ENCODE results near the gene GTF3C1.

GTF3C1 gene

DNA sequence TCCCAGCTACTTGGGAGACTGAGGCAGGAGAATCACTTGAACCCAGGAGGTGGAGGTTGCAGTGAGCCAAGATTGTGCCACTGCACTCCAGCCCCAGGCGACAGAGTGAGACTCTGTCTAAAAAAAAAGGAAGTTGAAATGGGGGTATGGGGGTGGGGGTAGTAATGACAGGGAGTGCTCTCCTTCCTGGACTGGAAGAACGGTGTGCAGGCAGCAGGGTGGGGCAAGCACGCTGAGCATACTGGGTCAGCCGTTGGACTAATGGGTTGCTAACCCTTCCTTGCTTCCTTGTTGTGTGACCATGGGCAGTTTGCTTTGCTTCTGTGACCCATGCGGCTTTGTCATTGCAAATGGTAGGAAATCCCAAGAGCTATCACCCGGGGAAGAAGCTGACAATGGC is 16.7 kb upstream of the GTF3C1 start:
- no peak for FAIRE-seq

DNA sequence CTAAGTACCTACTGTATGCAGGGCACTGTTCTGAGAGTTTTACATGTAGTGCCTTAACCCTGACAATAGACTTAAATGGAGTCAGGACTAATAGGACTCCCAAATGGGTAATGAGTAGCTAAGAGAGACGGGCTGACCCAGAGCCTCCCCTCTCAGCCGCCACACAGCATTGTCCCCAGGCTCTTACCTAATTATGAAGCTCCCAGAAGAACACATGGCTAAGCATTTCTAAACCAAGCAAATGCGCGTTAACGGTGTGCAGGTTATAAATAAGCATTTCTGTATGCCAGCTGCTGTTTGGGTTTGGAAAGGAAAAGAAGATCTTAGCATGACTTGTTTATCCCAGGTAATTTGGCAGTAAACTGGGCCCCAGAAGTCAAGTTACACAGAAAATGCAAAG is 14.5 kb upstream of the GTF3C1 start:
- FAIRE-seq: no peak

DNA sequence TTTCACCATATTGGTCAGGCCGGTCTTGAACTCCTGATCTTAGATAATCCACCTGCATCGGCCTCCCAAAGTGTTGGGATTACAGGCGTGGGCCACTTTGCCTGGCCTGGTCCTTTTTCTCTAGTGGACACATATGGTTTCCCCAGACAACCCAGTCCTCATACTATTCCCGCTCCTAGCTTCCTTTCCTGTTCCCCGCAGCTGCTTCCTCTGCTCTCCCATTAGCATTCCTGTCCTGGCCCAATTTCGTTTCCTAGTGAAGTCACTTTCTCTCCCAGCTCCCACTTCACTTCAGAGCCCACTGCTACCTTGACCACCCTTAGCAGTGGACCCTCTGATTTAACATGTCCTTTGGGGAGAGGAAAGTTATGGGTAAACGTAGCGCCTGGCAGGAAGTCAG is 11.5 kb upstream of the GTF3C1 start:
- no peak for FAIRE-seq

DNA sequence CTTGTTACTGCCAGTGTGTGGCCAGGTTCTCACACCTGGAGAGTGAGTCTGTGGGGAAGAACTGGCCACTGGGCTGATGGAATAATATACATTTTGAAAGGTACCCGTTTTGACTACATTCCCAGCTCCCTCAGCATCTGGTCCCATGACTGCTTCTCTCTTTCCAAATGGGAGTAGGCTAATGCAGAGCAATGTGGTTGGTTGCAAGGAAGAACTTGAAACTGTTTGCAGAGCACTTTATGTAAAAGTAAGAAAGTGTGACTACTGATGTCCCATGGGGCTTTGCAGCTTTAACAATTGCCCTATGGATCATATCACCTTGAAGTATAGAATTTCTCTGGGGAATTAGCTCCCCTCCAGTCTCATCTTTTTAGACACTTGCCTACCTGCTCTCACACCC is 9.2 kb upstream of the GTF3C1 start:
- FAIRE-seq: no peak

DNA sequence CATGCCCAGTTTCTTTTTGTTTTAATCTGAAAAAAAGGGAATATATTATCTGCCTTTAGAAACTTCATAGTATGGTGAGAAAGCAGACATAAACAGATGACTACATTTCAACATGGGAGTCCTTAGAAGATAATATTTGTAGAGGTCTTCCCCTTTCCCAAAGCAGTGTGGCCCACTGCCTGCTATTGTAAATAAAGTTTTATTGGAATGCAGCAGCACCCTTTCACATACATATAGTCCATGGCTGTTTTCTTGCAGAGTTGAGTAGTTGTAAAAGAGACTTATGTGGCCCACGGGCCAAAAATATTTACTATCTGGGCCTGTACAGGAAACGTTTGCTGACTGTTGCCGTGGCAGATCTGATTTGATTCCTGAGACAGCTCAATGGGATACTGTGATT is 8.7 kb upstream of the GTF3C1 start:
- no peak for FAIRE-seq

DNA sequence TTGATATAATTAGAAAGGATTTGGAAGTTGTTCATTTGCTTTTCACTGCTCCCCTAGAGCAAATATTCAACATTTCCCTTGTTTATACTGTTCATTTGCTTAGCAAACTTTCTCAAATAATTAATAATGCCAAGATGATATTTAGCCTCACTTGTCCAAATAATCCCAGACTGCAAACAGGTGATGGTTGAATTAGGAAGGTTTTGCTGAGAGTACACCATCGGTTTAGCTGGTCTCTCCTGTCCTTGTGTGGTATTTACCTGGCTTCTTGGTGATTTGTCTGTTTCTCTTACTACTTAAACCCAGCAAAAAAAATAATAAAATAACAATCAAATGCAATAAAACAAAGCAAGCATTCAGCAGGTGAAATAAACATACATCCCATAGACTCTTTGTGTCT is 6.8 kb upstream of the GTF3C1 start:
- FAIRE-seq: no peak

DNA sequence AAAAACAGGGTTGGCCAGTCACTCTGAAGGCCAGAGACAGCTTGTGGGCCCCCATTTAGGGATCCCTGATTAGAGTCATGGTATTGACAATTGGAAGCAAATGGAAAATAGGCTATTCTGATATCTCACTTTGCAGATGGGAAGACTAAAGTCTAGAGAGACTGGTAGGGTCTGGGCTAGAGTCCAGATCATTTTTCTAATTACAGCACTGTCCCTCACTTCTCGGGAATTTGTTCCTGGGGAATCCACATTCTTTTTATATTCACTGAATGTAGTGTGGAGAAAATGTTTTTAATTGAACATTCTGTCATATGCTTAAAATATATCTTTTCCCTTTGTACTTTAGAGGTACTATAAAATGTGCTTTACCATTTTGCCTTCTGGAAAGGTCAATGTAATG is 1.3 kb upstream of the GTF3C1 start:
- no peak for FAIRE-seq

DNA sequence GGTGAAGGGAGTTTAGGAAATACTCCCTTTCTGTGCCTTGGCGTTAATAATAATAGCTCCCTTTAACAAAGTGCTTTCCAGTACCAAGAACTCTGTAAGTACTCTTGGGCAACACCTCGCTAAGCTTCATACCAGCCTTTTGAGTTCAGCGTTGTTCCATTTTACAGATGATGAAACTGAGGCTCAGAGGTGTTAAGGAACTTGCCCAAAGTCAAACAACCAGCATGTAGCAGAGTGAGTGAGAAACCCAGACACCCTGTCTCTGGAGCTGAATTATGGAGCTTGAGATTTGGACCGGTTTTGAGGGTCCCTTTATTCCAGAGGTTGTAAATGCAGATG is 838 bp upstream of the GTF3C1 start:
- no peak for FAIRE-seq

DNA sequence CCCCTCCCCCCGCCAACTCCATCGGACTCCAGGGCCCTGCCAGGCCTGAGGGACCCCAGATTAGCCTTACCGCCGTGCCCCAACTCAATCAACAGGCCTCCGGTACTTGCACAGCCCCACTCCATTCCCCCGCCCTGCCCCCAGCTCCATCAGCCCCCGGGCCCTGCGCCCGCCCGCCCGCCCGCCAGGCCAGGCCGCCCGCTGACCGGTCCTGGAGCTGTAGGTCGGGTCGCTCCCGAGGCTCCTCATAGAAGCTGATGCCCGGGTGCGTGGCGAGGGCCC is 308 bp downstream of the GTF3C1 start:
- no peak for FAIRE-seq

DNA sequence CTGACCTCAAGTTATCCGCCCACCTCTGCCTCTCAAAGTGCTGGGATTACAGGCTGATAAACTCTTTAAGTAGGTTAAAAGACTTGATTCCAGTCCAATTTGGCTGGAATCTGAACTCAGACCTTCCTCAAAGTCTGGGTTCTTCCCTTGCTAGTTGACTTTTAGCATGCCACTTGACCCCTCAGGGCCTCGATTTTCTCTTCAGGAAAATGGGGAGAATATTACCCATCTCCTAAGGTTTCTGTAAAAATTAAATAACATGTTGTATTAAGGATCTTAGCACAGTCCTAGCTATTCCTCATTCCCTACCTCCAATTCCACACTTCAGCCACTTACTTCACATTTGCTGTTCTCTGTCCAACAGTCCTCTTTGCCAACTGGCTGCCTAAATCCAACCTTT is 1.9 kb downstream of the GTF3C1 start:
- FAIRE-seq: no peak

DNA sequence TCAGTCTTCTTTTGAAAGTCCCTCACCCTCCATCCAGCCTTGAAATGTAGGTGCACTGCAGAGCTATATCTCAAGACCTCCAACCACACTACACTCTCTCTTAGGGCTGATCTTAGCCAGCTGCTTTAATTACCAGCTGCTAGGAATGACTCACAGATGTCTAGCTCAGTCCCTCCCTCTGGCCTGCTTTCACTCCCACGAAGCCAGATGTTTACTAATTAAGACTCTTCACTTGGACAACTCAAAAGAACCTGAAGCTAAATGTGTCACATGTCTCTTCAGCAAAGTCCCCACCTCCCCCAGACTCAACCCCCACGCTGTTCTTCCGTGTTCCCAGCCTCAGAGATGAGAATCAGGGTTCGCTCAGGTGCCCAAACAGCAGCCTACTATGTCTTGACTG is 2.6 kb downstream of the GTF3C1 start:
- no peak for FAIRE-seq

DNA sequence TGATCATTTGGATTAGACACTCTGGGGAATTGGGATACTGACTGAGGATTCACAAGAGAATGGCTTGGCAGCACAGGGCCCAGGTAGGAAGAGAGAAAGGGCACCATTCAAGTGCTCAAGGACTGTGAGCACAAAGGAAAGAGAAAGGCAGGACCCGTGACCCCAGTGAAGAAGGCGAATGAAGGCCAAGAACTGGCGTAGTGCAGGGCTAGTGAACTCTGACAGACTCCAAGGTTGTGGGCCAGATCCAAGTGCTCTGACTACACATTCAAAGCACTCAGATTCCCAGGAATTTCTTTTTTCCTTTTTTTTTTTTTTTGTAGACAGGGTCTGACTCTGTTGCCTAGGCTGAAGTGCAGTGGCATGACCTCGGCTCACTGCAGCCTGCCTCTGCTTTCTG is 5.0 kb downstream of the GTF3C1 start:
- no peak for FAIRE-seq

DNA sequence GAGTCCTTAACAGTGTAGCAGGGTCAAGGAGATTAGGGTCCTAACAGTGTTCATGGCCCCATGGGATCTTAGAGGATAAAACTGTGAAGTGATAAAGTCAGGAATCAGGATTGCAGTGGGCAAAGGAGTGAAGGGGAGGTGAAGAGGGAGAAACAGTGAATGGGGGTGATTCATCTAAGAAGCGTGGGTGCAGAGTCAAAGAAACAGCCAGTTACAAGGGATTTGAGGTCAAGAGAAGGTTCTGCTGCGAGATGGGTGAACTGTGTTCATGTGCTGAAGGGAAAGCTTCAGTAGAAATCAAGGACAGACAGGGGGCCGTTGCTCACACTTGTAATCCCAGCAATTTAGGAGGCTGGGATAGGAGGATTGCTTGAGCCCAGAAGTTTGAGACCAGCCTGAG is 5.9 kb downstream of the GTF3C1 start:
- no peak for FAIRE-seq

DNA sequence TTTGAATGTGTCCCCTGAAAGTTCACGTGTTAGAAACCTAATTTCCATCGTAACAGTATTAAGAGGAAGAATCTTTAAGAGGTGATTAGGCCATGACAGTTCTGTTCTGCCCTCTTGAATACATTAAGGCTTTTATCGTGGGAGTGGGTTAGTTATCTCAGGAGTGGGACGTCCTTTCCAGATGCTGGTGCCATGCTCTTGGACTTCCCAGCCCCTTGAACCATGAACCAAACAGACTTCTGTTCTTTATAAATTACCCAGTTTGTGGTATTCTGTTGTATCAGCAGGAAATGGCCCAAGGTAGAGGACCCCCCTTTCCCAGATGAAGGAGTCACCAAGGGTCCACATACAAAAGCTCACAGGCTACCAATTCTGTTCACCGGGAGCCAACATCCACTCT is 10.1 kb downstream of the GTF3C1 start:
- FAIRE-seq: no peak

DNA sequence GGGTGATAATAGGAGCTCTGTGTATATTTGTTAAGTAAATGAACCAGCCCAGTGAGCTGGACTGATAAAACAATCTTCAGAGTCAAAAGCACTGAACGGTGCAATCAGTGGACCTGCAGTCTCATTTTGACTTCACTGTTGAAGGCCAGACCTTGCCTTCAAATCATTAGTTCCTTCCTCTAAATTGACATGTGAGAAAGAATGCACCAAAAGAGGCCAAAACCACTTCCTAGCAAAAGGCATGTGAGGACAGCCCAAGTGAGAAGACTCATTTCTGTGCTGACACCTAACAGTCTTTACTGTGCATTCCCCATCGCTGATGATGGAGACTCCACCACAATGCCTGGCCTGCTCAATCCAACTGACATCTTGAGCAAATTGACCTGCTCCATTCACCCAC is 10.6 kb downstream of the GTF3C1 start:
- FAIRE-seq: no peak

DNA sequence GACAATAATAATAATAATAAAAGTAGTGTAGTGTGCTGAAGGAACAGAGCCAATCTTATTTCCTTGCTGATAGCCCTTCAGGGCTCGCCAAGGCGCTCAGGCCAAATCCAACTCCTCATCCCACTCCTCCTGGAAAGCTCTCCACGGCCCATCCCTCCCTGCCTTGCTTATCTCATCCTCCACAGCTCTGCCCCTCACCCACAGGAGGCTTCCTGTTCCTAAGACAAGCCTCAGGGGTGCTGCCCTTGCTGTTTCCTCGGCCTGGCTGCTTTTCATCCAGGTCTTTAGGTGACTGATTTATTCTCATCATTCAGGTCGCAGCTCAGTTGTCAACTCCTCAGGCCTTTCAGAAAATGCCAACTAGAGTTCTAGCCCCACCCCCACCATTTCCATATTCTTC is 11.2 kb downstream of the GTF3C1 start:
- no peak for FAIRE-seq

DNA sequence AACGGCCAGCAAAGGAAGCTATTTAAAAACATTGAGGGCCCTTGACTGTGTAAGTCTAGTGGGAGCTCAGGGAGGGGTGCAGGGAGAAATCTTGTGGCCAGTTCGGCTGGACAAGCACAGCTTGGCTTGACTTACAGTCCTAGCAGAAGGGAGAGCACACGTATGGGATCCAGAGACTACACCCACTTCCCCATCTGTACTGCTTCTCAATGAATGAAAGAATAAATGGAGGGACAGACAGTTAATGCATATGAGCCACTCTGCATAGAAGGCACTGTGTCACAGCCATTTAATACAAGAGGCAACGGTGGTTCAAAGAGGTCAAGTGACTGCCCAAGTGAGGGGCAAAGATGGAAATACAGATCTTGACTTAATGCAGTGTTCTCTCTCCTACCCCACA is 15.5 kb downstream of the GTF3C1 start:
- no peak for FAIRE-seq

DNA sequence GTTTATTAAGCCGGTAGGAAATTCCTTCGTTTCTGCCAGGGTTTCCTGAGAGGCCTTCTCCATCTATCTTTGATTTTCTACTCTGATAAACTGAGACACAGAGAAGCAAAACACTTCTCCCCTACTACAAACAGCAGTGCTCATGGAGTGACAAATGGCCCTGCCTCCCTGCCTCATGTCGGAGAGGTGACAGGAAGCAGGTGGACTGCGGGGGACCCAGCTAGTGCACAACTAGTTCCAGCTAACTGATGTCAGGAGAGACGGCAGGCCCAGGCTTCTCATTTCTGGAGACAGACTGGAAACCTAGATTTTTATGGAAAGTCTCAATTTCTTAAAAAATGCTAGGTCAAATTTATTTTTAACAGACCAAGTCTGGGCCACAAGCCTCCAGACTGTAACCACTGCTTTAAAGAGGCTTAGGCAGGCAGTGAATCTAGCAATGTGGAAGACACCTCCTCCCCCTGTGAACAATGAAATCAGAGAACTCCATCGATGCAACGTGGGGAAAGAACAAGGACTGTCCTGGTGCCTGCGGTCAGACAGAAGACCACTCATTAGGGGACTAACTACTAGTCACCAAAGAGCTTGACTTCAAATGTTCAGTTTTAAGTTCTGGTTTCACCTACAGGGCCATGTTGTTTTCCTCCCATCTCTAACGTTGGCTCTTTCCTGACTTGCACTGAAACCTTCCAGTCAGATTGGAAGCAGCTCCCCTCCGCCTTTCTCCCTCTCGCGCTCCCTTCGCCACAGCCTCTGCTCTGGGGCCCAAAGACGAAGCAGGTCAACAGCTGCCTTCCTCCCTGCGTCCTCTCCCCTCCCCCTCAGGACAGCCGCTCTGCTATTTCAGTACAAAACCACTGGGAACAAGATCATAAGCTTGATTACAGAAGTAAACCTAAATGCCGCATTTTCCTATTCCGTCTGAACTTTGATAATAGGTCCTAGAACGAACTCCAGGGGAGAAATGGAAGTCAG is 17.6 kb downstream of the GTF3C1 start:
- FAIRE-seq: no peak

DNA sequence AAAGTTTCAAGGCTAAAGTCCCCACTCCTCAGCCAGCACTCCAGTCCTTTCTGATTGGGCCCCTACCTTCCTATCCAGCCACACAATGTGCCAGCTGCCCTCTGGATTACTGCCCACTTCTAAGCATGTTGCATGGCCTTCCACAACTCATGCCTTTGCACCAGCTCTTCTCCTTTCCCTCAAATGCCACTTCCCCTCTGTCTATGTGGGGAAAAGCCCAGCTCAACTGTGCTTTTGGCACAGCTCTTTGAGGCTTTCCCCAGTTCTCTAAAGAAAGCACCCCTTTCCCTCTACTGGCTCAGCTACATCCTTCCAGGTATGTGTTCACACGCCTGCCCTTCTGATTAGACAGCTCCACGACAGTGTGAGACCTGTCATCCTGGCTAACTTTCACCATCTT is 18.5 kb downstream of the GTF3C1 start:
- no peak for FAIRE-seq

DNA sequence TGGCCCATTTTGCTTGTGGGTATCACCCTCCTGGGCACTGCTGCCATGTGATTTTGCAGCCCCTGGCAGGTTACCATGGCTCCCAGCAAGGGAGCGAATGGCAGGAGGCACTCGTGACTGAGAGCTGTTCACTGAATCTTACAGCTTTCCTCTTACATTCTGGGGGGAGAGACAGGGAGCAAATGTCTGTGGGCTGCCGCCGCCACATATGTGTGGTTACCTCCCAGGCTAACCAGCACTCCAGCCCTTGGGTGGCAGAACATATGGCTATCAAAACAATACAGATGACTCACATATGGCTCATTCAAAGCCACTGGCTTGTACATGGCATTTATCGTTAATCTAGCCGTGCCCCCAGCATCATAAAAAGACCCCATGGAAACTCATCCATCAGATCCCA is 19.8 kb downstream of the GTF3C1 start:
- no peak for FAIRE-seq

DNA sequence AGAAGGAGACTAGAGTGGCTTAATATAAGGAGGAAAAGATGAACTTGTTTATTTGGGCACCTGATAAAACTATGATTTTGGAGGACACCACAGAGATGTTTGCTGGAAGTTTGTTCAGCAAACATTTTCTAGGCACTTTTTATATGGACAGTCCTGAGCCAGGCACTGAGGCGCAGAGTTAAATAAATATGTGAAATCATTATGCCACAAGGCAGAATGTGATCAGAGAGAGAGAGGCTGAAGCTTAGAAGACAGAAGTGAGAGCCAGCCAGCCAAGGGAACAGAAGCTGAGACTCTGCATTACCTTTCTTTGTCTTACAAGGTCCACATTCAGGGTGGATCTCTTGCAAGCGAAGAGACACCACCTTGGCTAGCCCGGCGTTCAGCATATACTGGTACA is 21.4 kb downstream of the GTF3C1 start:
- FAIRE-seq: no peak

DNA sequence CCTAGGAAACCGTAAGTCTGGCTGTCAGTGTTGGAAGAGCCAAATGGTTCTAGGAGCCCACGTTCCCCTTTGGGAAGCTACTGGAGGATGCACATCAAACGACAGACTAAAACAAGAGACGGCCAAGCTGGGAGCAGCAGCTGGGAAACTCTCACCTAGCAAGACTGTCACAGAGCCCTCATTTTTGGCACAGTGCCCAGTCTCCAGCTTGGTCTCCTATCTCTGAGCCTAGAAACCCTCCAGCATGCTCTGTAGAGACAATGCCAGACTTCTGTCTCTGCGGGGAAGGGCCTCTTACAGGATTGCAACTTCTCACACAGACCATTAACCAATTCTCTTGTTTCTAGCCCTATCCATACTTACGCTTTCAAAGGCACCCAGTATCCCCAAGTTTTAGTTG is 23.5 kb downstream of the GTF3C1 start:
- no peak for FAIRE-seq

DNA sequence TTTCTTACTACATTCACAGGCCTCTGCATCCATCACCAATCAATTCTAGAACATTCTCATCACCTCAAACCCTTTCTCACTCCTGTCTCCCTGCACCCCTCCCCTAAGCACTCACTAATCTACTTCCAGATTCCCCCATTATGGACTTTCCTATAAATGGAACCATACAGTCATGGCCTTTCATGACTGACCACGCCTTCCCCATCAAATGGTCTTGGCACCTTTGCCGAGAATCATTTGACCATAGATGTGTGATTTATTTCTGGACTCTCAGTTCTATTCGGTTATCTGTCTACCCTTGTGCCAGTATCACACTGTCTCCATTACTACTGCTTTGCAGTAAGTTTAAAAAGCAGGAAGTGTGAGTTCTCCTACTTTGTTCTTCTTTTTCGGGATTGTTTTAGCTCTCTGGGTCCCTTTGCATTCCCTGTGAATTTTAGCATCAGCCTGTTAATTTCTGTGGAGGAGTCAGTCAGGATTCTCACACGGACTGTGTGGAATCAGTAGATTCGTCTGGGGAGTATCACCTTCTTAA is 27.5 kb downstream of the GTF3C1 start:
- FAIRE-seq: no peak

DNA sequence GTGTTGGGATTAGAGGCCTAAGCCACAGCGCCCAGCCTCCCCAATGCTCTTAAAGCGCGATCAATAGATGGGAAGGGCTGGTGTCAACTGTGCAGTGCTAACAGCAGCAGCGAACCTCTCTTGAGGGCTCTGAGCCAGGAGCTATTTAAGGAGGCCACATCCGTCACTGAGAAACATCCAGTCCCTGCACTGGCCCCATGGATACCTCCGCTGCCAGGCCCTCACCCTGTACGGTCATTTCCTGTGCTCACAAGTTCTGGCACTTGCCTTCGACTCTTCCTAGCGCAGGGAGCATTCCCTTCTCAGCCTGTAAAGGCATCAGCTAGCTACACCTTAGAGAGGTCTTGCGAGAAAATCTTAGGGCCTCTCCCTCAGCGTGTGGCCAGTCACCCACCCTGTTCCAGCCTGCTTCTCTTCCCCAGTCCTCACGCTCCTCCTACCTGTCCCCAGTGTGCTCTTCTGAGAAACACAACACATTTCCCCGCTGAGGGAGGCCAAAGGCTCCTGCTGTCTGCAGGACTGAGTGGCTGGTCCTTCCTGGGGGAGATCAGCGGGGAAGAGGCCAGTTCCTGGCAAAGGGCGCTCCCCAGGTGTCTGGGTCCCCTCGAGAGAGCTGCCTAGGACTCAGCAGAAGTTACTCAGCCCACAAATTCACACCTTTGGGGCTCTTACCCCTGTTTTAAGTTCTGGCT is 28.6 kb downstream of the GTF3C1 start:
- FAIRE-seq: no peak

DNA sequence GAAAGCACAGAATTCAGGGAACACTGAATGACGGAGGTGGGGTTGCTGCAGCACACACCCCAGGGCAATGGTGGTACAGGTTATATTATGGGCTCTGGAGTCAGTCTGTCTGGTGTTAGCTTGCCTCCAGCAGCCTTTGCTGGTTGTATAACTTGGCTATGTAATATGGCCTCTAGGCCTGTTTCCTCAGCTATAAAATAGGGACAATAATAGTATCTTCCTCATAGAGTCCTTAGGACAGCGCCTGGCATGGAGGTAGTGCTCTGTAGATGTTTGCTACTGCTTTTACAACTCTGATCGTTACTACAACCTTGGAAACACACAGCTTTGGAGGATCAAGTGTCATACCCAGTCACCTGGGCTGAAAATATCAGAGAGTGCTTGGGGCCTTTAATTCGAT is 31.5 kb downstream of the GTF3C1 start:
- no peak for FAIRE-seq
